Neural progenitor cell (in vitro differentiated cells): ENCODE measurements around the gene GPA33. TPM values are rescaled to one million over a fixed set of nuclear protein-coding genes. Genes with fewer than 3 reads are reported as not detected.

ENCODE experiments used
- DNase-seq: peaks from one replicate; pipeline ENCODE4 v3.0.0-alpha.2; 2016; ENCODE audit warnings: low spot score
- H2AFZ ChIP-seq: fragments of 200-600 bp; sonication (generic); replicated peaks from 2 replicates; pipeline ENCODE4 v1.6.1; 2016; ENCODE audit warnings: antibody characterized with exemption
- H3F3A ChIP-seq: fragments of 200-600 bp; sonication (generic); 2 replicates; pipeline ENCODE4 v1.6.1; 2016; ENCODE audit warnings: antibody characterized with exemption, low read depth
- H3K27ac ChIP-seq: fragments of 200-600 bp; sonication (generic); 2 replicates; pipeline ENCODE4 v1.5.1; 2016; ENCODE audit warnings: mild to moderate bottlenecking
- H3K27me3 ChIP-seq: fragments of 200-600 bp; sonication (generic); 2 replicates; pipeline ENCODE4 v1.6.1; 2016; ENCODE audit warnings: mild to moderate bottlenecking, moderate library complexity
- H3K36me3 ChIP-seq: fragments of 200-600 bp; sonication (generic); 2 replicates; pipeline ENCODE4 v1.5.1; 2016
- H3K4me1 ChIP-seq: fragments of 200-600 bp; sonication (generic); 2 replicates; pipeline ENCODE4 v1.6.1; 2016; ENCODE audit warnings: mixed run types
- H3K4me2 ChIP-seq: fragments of 200-600 bp; sonication (generic); 2 replicates; pipeline ENCODE4 v1.6.1; 2016
- H3K4me3 ChIP-seq: fragments of 200-600 bp; sonication (generic); 2 replicates; pipeline ENCODE4 v1.5.1; 2016
- H3K79me2 ChIP-seq: fragments of 200-600 bp; sonication (generic); 2 replicates; pipeline ENCODE4 v1.6.1; 2016; ENCODE audit warnings: low read depth
- H3K9ac ChIP-seq: fragments of 200-600 bp; sonication (generic); 2 replicates; pipeline ENCODE4 v1.6.1; 2016
- H3K9me3 ChIP-seq: fragments of 200-600 bp; sonication (generic); 2 replicates; pipeline ENCODE4 v1.5.1; 2016; ENCODE audit warnings: low read depth
- H4K20me1 ChIP-seq: fragments of 200-600 bp; sonication (generic); 2 replicates; pipeline ENCODE4 v1.6.1; 2016; ENCODE audit warnings: low read depth
- H3K27ac Mint-ChIP-seq: 3 replicates; pipeline ENCODE4 v1.8.0; 2021; ENCODE audit warnings: mixed read lengths
- H3K27me3 Mint-ChIP-seq: 2 replicates; pipeline ENCODE4 v1.8.0; 2022; ENCODE audit warnings: low read depth, mild to moderate bottlenecking, inconsistent platforms, moderate library complexity, mixed read lengths; ENCODE audit not compliant: insufficient read depth
- H3K36me3 Mint-ChIP-seq: 3 replicates; pipeline ENCODE4 v1.8.0; 2021; ENCODE audit warnings: mixed read lengths
- H3K4me1 Mint-ChIP-seq: 3 replicates; pipeline ENCODE4 v1.8.0; 2021; ENCODE audit warnings: mixed read lengths
- H3K4me3 Mint-ChIP-seq: 3 replicates; pipeline ENCODE4 v1.8.0; 2021; ENCODE audit warnings: mild to moderate bottlenecking, moderate library complexity, mixed read lengths
- H3K9me3 Mint-ChIP-seq: 3 replicates; pipeline ENCODE4 v1.8.0; 2020; ENCODE audit warnings: mixed read lengths
- EZH2 ChIP-seq: fragments of 200-600 bp; sonication (generic); IDR thresholded peaks from 2 replicates; pipeline ENCODE4 v1.6.1; 2017; ENCODE audit warnings: antibody characterized with exemption, mild to moderate bottlenecking, moderate library complexity
- EZH2phosphoT487 ChIP-seq: fragments of 200-600 bp; sonication (generic); IDR thresholded peaks from 2 replicates; pipeline ENCODE4 v1.6.1; 2017; ENCODE audit warnings: antibody characterized with exemption
- total RNA-seq: library from RNA; depleted of rRNA; stranded (reverse); fragments of >200 nt; gene quantifications from 2 replicates; pipeline ENCODE4 v1.2.3, GENCODE V29; 2015; ENCODE audit warnings: low replicate concordance
- TF ChIP-seq, protein P1 (sequence below): fragments of 200-600 bp; sonication (generic); IDR thresholded peaks from 2 replicates; pipeline ENCODE4 v1.5.1; 2017; ENCODE audit warnings: antibody characterized with exemption, mild to moderate bottlenecking

GPA33 gene
- total RNA-seq, 1 donor from 2014 or later = 0.52 TPM

DNA sequence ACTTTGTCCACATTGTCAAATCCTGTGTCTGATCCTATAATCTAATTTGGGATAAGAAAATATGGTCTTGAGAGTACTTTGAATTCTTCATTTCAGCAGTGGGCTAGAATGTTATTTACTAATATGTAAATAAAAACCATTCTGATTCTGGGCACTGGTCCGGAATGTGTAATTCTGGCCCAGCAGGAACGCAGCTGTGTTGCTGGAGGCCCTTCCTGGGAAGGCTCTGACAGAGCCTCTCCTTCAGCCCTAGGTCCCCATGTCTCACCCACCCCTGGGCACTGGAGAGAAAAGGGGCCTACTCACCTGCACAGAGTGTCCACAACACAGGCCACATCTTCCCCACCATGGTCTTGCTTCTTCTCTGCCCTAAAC lies 251 bp downstream of the GPA33 start:
- Histone ChIP-seq H3K4me2 (no peak overlapping the region), H4K20me1 (no peaks in the 10 kb centered on the region), H2AFZ (no peak overlapping the region), H3K9ac (no peak overlapping the region), H3K4me3 (no peak overlapping the region), H3K27ac (no peak overlapping the region), H3K79me2 (no peaks in the 10 kb centered on the region), H3K27me3 (no peaks in the 10 kb centered on the region), H3K9me3 (no peaks in the 10 kb centered on the region), H3K4me1 (peaks cover 9% of the 10 kb centered on the region), H3F3A (no peaks in the 10 kb centered on the region), H3K36me3 (no peaks in the 10 kb centered on the region)
- Mint-ChIP-seq H3K27ac (no peak overlapping the region), H3K4me3 (no peak overlapping the region), H3K9me3 (peaks cover 2% of the 10 kb centered on the region), H3K4me1 (peaks cover 17% of the 10 kb centered on the region), H3K36me3 (no peaks in the 10 kb centered on the region), H3K27me3 (peaks cover 2% of the 10 kb centered on the region)
- TF ChIP-seq, protein P1, sequence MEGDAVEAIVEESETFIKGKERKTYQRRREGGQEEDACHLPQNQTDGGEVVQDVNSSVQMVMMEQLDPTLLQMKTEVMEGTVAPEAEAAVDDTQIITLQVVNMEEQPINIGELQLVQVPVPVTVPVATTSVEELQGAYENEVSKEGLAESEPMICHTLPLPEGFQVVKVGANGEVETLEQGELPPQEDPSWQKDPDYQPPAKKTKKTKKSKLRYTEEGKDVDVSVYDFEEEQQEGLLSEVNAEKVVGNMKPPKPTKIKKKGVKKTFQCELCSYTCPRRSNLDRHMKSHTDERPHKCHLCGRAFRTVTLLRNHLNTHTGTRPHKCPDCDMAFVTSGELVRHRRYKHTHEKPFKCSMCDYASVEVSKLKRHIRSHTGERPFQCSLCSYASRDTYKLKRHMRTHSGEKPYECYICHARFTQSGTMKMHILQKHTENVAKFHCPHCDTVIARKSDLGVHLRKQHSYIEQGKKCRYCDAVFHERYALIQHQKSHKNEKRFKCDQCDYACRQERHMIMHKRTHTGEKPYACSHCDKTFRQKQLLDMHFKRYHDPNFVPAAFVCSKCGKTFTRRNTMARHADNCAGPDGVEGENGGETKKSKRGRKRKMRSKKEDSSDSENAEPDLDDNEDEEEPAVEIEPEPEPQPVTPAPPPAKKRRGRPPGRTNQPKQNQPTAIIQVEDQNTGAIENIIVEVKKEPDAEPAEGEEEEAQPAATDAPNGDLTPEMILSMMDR = no peak
- TF ChIP-seq EZH2 (no peak), EZH2phosphoT487 (no peak)
- no peak for DNase-seq

DNA sequence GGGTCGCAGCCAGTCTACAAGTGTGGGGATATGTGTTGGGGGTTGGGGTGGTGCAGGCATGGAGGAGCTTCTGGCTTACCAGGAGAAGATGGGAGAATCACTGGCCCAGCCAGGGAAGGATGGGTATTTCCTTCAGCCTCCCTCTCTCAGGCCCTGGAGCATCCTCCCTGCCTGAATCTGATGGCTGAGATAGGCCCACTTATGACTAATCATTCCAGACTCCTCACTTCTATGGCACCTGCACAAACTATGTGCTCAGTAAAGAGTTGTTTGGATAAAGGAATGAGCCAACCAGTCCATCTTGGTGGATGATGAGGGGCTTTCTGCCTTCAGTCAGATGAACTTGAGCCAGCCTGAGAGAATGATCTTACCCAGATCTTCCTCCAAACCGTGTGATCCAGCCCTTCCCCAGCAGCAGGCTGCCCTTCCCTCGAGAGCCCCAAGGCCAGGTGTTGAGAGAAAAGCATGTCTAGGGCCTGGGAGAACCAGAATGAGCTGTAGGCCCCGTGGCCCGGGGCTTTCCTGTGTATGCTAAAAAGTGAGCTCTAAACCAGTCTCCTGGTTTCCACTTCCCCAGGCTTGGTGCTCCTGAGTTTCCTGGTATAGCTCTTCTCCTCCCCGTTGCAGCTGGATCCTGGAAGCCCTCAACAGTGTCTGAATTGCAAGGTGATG lies 1.3 kb downstream of the GPA33 start:
- TF ChIP-seq EZH2 (no peak), EZH2phosphoT487 (no peak)
- TF ChIP-seq, protein P1 = no peak
- peaks cover 2% of the 10 kb centered on the region for H3K9me3 Mint-ChIP-seq
- H3K4me1 ChIP-seq = peaks cover 4% of the 10 kb centered on the region
- H3K36me3 Mint-ChIP-seq = no peaks in the 10 kb centered on the region
- no peak overlapping the region for H3K4me2 ChIP-seq
- no peak overlapping the region for H3K9ac ChIP-seq
- H3K27me3 Mint-ChIP-seq = peaks cover 2% of the 10 kb centered on the region
- no peak overlapping the region for H3K4me3 ChIP-seq
- no peaks in the 10 kb centered on the region for H3K36me3 ChIP-seq
- no peak for DNase-seq
- no peaks in the 10 kb centered on the region for H3K9me3 ChIP-seq
- H3K27ac Mint-ChIP-seq = peak overlapping the region; percentile 8
- H3K79me2 ChIP-seq = no peaks in the 10 kb centered on the region
- H4K20me1 ChIP-seq = no peaks in the 10 kb centered on the region
- H2AFZ ChIP-seq = no peak overlapping the region
- no peak overlapping the region for H3K27ac ChIP-seq
- peaks cover 13% of the 10 kb centered on the region for H3K4me1 Mint-ChIP-seq
- H3F3A ChIP-seq = no peaks in the 10 kb centered on the region
- H3K27me3 ChIP-seq = no peaks in the 10 kb centered on the region
- H3K4me3 Mint-ChIP-seq = no peak overlapping the region

GRCh38 chr1:167086768-167087167 lies 3.4 kb downstream of the GPA33 start:
- Histone ChIP-seq H4K20me1 (no peaks in the 10 kb centered on the region), H3F3A (no peaks in the 10 kb centered on the region), H3K79me2 (no peaks in the 10 kb centered on the region), H3K9ac (no peak overlapping the region), H3K4me2 (no peak overlapping the region), H3K4me1 (no peaks in the 10 kb centered on the region), H2AFZ (no peak overlapping the region), H3K9me3 (no peaks in the 10 kb centered on the region), H3K4me3 (no peak overlapping the region), H3K36me3 (no peaks in the 10 kb centered on the region), H3K27me3 (no peaks in the 10 kb centered on the region), H3K27ac (no peak overlapping the region)
- Mint-ChIP-seq H3K36me3 (no peaks in the 10 kb centered on the region), H3K9me3 (peaks cover 2% of the 10 kb centered on the region), H3K4me3 (no peak overlapping the region), H3K27me3 (no peaks in the 10 kb centered on the region), H3K4me1 (peaks cover 6% of the 10 kb centered on the region), H3K27ac (no peak overlapping the region)
- TF ChIP-seq EZH2phosphoT487 = no peak
- TF ChIP-seq EZH2 = no peak
- TF ChIP-seq, protein P1 = no peak
- no peak for DNase-seq
